GM04504 (cell line): ENCODE data around the gene ESRRB.
A peak's percentile ranks its signal among the peaks of the same experiment; 100 is the strongest.

ENCODE experiments used
- DNase-seq: peaks from one replicate; pipeline ENCODE4 v3.0.0-alpha.2; 2012; ENCODE audit warnings: low read depth

Gene ESRRB

GRCh38 chr14:76375947-76376404 lies at the start of gene ESRRB:
ESRRB (plus strand) TSS chr14:76376137; CDS start chr14:76376402, 265 bp downstream.
- no peak for DNase-seq

GRCh38 chr14:76326918-76327689 lies 48.8 kb upstream of the ESRRB start:
- no peak for DNase-seq

GRCh38 chr14:76328457-76329137 lies 47.3 kb upstream of the ESRRB start:
- no peak for DNase-seq

GRCh38 chr14:76329154-76329928 lies 46.6 kb upstream of the ESRRB start:
- no peak for DNase-seq

GRCh38 chr14:76329951-76330350 lies 46.0 kb upstream of the ESRRB start:
- no peak for DNase-seq

- DNase-seq: no peak
Measured at GRCh38 chr14:76330411-76331327, 45.3 kb upstream of the ESRRB start.

- DNase-seq: no peak
Measured at GRCh38 chr14:76331328-76332011, 44.5 kb upstream of the ESRRB start.

GRCh38 chr14:76333664-76334063 lies 42.3 kb upstream of the ESRRB start:
- no peak for DNase-seq

GRCh38 chr14:76334316-76334715 lies 41.6 kb upstream of the ESRRB start:
- DNase-seq: no peak

- no peak for DNase-seq
Measured at GRCh38 chr14:76336876-76337275, 39.1 kb upstream of the ESRRB start.

- DNase-seq: no peak
Measured at GRCh38 chr14:76337635-76338545, 38.0 kb upstream of the ESRRB start.

GRCh38 chr14:76339728-76340615 lies 36.0 kb upstream of the ESRRB start:
- DNase-seq: no peak

GRCh38 chr14:76343386-76343785 lies 32.6 kb upstream of the ESRRB start:
- no peak for DNase-seq

- no peak for DNase-seq
Measured at GRCh38 chr14:76346391-76347160, 29.4 kb upstream of the ESRRB start.

GRCh38 chr14:76348898-76349297 lies 27.0 kb upstream of the ESRRB start:
- DNase-seq: peak; percentile 51

GRCh38 chr14:76349993-76350392 lies 25.9 kb upstream of the ESRRB start:
- DNase-seq: no peak

- DNase-seq: no peak
Measured at GRCh38 chr14:76350671-76351070, 25.3 kb upstream of the ESRRB start.

GRCh38 chr14:76351941-76352340 lies 24.0 kb upstream of the ESRRB start:
- no peak for DNase-seq
